ENCODE measurements around the gene CEP57.

- TF ChIP-seq CTCF (conservative IDR thresholded peaks at IDR 0.05; ENCODE audit: low read depth, low read length) (no peak), CEBPB (IDR thresholded peaks at IDR 0.05; ENCODE audit: low read depth, low read length) (no peak), POLR2A (IDR thresholded peaks at IDR 0.05; ENCODE audit: low read depth, low read length) (no peak), USF2 (IDR thresholded peaks at IDR 0.05; ENCODE audit: low read depth, low read length) (no peak), CHD1 (IDR thresholded peaks at IDR 0.05; ENCODE audit: low read depth, low read length) (no peak), SMC3 (IDR thresholded peaks at IDR 0.05; ENCODE audit: low read depth, low read length) (no peak), FOS (IDR thresholded peaks at IDR 0.05; ENCODE audit: low read depth, low read length) (no peak), MAZ (IDR thresholded peaks at IDR 0.05; ENCODE audit: borderline replicate concordance, low read depth, low read length) (no peak), ELK1 (IDR thresholded peaks at IDR 0.05; ENCODE audit: borderline replicate concordance, low read depth, low read length) (no peak), MXI1 (IDR thresholded peaks at IDR 0.05; ENCODE audit: borderline replicate concordance, low read depth, low read length) (no peak), BHLHE40 (IDR thresholded peaks at IDR 0.05; ENCODE audit: low read depth, low read length) (no peak)
These were observed 12.5 kb downstream of the CEP57 start for GRCh38 chr11:95802806-95803205.

Measured in IMR-90 (cell line).